LNCAP (cell line): ENCODE measurements around the gene JMJD7.

Source experiments
- TF ChIP-seq, protein P1 (sequence below): fragments of 450-650 bp; IDR thresholded peaks from 2 replicates; pipeline ENCODE4 v1.5.1; 2017; ENCODE audit warnings: mild to moderate bottlenecking

JMJD7 gene

DNA sequence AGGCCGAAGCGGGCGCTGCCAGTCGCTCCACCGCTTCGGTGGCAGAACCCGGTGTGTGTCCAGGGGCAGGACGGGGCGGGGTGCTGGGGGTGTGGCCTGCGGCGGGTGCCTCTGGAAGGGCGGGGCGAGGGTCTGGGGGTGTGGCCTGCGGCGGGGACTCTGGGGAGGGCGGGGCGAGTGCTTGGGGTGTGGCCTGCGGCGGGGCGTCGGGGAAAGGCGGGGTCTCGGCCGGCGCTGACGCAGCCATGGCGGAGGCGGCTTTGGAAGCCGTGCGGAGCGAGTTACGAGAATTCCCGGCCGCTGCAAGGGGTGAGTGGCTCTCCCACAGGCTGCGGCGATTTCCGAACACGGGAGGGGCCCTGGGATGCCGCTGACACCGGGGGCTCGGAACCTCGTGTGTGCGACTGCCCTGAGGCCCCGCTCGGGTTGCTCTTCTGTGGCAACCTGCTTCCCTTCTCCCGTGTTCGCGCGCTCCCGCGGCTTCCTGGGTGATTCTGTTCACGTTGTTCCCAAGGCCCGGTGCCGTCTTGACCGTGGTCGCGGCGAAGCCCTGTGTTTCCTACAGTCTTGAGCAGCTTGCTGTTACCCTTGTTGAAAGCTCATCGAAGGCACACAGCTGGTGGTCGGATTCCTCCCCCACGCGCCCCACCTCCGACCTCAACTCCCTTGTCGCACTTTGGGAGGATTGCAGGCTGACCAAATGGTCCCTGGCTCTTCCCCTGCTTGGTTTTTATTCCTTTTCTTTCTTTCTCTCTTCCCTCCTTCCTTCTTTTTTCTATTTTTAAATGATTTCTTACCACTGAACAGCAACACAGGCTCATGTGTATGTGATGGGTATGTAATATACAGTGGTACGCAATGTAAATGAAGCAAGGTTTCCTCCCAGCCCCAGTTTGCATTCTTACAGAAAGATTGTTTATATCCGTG, at the start of gene JMJD7:
JMJD7 (plus strand) TSS at position 213 of the 927 bp plus-strand sequence; CDS start at position 246, 33 bp downstream.
- TF ChIP-seq, protein P1, sequence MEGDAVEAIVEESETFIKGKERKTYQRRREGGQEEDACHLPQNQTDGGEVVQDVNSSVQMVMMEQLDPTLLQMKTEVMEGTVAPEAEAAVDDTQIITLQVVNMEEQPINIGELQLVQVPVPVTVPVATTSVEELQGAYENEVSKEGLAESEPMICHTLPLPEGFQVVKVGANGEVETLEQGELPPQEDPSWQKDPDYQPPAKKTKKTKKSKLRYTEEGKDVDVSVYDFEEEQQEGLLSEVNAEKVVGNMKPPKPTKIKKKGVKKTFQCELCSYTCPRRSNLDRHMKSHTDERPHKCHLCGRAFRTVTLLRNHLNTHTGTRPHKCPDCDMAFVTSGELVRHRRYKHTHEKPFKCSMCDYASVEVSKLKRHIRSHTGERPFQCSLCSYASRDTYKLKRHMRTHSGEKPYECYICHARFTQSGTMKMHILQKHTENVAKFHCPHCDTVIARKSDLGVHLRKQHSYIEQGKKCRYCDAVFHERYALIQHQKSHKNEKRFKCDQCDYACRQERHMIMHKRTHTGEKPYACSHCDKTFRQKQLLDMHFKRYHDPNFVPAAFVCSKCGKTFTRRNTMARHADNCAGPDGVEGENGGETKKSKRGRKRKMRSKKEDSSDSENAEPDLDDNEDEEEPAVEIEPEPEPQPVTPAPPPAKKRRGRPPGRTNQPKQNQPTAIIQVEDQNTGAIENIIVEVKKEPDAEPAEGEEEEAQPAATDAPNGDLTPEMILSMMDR = no peak

DNA sequence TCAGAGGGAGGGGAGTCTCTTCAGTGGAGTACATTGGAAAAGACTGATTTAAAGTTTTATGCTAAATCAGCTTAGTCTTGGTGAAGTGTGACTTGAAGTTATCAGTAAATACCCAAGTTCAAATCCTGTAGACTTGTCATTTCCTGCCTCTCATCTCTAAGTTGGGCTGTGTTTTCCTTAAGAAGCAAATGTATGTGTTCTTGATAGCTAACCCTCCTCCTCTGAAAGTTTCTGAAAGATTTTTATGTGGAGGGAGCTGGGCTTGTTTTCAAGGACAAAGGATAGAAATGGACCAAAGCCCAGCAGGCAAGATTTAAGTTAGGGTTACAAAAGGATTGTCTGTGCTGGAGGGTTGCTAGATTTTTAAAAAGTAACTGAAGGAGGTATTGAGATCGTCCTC, 49.4 kb upstream of the JMJD7 start:
- TF ChIP-seq, protein P1 = no peak

DNA sequence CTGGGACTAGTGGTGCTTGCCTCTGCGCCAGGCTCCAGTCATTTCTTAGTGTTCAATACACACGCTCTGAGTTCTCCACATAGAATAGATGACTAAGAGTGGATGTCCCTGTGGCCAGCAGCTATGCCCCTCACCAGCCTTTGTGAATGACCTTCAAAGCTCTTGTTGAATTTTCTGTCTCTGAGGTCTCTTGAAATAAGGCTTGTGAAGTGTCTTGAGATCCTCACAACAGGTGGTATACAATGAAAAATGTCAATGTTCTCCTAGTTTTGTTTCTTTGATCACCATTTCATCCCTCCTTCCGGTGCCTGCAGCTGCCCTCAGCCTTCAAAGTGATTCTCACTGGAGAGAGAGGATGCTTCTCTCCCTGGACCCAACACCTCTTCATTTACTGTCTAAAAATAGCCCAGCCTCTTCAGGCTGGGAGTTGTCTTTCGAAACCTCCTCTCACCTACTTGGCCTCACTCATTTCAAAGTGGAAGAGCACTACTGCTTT, 48.2 kb upstream of the JMJD7 start:
- TF ChIP-seq, protein P1 = no peak

DNA sequence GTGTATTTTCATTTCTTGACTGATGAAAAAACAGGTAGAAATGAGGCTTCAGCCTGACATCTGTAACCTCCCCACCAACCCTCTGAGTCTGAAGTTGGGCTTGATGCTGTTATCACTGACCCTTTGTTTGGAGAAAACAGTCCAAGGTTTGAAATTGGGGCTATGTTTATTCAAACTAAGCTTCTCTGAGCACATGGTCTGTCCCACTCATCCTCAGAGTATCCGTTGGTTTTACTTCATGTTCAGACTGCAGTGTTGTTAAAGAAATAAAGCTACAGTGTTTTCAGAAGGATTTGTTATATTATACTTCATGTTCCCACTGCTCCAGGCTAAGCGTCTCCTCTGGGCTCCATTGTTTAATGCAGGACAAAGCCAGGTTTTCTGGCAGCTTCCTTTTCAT, 47.6 kb upstream of the JMJD7 start:
- TF ChIP-seq, protein P1 = no peak

DNA sequence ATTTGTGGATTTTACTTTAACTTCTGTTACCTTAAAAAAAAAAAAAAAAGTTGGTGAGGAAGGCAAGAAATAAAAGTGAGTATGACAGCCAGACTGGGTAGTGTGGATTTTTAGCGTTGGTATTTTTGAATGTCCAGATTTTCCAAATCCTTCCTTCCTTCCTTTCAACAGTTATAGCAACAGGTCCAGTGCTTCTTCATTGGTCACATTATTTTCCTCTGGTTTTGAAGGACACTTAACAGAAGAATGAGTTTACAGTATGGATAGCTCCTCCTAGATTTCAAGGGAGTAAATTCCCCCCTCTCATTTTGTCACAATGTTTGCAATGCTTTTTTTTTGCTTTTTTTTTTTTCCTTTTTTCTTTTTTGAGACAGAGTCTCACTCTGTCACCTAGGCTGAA, 47.2 kb upstream of the JMJD7 start:
- TF ChIP-seq, protein P1 = no peak

DNA sequence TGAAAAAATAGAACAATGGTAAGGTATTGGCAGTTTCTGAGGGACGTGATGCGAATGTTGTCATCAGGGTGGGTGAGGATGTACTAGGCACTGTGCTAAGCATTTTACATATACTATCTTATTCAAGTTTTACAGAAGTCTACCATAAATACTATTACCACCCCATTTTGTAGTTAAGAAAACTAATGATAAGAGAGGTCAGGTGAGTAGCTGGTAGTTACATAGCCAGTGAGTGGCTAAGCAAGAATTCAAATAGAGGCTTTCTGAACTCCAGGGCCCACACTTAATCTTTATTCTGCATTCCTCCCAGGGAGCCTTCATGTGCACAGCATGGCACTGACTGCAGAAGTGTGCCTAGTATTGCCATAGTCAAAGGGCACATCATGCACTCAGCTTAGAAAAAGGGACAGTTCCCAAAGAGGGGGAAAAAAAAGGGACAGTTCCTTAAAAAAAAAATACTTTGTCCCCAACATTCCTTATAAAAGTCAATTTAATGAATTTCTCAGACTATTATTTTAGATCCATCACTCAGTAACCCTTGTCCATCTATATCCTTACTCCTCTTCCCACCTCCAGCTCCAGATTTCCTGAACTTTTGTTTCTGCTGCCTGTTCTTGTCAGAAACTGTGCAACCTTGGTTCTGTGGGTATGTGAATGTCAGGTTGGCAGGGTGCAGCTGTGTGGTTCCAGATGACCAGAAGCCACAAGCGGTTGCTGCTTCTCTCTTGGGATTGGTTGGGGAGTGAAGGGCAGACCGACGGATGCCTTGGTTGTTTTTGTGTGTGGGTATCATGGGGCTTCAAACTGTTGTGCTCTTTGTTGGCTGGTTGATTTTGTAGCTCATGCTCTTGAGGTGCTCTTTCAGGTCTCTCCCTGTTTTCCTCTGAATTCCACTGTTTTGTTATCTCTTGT, 45.3 kb upstream of the JMJD7 start:
- TF ChIP-seq, protein P1 = no peak

DNA sequence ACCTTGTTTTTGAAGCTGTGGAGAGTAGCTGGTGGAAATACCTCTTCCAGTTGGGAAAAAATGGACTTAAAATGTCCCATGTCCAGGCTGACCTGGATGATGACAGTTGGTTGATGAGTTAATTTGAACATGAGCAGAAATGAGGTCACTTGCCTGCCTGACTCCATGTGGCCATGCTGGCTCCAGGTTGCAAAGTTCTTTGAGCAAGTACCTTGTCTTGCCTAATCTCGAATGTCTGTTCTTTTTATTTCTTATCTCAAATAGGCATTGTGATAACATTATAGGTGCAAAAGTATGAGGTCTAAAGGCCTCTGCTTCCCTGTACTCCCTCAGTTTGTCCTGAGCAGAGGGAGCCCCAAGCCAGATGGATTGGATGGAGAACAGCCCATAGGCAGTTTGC, 44.6 kb upstream of the JMJD7 start:
- TF ChIP-seq, protein P1 = no peak
